T-helper 2 cell (primary cell): Measurements from ENCODE around the gene USP7.

ENCODE experiments used
- DNase-seq, 5 experiments: peaks; one replicate each; pipeline versions ENCODE4 v3.0.0 to v3.0.0-alpha.2; 2012 to 2022

USP7 gene

DNA sequence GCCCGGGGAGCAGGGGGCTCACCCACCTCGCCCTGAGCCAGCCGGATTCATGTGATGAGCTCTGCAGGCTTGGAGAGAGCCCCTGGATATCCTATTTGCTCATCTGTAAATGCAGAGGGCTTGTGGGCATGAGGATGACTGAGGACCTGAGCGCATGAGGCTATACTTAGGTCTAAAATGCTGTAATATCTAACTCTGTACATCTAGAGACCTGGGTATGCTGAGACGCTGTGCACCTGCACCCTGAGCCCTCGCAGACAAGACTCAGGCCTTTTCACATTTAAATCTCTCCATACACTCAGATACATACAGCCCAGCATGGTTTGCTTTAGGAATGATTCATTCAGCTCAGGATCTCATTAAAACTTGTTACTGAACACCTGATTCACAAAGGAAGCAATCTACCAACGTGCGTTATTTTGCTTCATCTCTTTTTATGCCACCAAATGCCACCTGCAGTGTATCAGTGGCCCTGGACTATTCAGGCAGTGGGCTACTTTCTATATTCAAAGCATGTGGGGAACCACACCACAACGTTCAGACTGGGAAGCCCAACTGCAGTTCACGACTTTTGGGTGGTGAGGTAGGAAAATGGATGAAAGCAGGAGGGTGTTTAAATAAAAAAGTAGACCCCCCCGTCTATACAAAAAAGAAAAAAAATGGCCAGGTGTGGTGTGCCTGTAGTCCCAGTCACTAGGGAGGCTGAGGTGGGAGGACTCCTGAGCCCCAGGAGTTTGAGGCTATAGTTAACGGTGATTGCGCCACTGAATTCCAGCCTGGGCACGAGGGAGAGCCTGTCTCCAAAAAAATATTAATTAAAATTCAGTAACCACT, 12.0 kb downstream of the USP7 start:
- DNase-seq, result no peak

- DNase-seq, result no peak
Observed at GRCh38 chr16:8950580-8951077, 13.1 kb downstream of the USP7 start.

DNA sequence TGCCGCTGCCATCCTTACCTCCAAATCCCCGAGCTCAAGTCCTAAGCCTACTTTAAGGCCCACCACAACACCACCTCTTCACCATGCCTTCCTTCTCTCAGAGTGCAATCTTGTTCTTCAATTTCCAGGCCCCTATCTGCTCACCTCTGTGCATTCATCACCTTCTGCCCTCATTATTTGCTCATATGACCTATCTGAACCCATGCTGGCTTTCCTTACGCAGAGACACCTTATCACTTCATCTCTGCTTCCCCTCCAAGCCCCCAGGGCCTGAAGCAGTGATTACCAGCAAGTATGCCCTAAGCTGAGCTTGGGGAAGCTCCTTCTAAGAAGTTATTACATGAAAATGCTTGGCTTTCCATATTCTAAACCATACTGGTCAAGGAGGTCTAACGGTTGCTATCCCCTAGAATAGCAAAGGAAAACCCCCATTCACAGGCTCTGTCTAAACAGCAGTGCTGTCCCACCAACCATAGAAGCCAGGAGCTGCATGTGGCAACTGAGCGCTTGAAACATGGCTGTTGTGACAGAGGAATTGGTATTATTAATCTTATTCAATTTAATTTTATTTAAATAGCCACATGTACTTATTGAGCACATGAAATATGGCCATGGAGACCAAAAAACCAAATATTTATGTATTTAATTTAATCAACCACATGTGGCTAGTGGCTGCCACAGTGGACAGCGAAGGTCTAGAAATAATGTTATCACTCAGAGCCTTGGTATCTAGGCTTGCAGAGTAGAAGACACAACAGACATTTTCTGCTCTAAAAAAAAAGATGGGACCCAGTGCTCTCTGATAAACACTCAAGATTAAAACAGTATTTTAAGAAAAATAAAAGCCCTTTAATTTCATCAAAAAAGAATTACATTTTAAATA, 13.9 kb downstream of the USP7 start:
- no peak for DNase-seq

DNA sequence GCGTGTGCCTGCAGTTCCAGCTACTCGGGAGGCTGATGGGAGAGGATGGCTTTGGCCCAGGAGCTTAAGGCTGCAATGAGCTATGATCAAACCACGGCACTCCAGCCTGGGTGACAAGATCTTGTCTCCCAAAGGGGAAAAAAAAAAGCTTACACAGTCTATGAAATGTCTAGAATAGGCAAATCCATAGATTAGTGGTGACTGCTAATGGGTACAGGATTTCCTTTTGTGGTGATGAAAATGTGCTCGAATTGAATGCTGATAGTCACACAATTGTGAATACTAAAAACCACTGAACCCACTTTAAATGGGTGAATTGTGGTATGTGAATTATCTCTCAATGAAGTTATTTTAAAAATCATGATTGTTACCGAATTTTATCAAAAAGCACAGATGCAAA, 14.9 kb downstream of the USP7 start:
- peak in 1 of 5 experiments; percentile 56 for DNase-seq

DNA sequence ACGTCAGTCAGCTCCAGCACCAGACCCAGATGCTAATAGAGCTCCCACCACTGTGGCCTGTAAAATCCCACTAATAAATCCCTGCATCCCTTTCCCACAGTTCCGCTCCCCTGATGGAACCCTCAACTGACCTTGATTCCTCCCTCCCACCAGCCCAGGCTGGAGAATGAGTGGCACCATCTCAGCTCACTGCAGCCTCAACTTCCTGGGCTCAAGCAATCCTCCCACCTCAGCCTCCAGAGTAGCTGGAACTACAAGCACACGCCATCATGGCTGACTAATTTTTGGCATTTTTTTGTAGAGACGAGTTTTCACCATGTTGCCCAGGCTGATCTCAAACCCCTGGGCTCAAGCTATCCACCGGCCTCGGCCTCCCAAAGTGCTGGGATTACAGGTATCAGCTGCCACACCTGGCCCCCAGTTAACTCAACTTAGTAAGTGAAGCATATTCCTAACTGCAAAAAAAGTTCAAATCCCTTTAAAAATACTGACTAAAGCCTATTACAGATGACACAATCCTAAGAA, 15.6 kb downstream of the USP7 start:
- DNase-seq, result no peak

DNA sequence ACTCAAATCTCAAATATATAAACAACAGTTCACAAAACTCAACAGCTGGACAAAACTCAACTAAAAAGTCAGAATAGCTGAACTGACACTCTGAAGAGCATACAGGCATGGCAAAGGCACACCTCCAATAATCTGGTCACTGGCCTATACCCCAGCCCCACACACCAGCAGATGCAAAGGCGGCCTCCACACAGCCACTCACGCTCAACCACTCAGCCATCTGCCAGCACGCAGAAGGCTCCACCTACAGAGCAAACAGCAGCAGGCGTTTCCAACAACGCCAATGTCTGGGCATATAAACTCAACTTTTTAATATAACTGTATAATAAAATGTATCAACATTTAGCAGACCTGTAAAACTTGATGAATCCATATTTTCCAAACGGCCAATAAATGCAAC, 17.2 kb downstream of the USP7 start:
- no peak for DNase-seq

- DNase-seq, result no peak
Observed at GRCh38 chr16:8945626-8946296, 17.9 kb downstream of the USP7 start.

GRCh38 chr16:8943966-8944759, 19.5 kb downstream of the USP7 start:
- no peak for DNase-seq

DNA sequence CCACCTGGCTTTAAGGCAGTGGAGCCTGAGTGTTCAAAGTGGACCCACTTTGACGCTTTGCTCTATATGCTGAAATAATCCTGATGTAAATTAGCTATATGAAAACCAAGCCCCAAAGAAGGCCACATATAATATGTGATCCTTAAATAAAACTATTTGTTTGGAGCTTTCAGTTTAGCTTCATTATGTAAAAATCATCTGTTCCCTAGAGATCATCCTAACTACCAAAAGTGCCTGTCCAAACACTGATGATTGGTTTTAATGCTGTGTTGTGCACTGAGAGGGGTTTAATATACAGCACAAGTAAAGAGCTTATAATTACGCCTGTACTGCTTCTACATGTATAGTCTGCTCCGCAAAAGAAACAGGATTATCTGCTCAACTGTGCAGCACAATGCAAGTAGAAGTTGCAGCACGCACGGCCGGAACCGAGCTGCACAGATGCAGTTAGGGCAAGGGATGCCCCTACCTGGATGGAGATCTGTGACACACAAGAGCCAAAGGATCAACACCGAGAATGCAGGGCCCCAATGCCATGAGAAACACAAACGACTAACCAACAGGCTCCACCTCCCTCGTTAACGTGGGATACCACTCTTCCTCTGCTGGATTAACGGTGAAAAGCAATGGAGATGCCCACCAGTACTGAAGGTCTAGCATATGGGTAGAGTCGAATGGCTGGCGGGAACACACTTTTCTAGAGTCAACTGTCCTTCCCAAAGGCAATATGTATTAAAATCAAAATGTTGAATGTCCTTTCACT, 20.5 kb downstream of the USP7 start:
- DNase-seq, result no peak

- no peak for DNase-seq
Observed at GRCh38 chr16:8941718-8942344, 21.9 kb downstream of the USP7 start.

DNA sequence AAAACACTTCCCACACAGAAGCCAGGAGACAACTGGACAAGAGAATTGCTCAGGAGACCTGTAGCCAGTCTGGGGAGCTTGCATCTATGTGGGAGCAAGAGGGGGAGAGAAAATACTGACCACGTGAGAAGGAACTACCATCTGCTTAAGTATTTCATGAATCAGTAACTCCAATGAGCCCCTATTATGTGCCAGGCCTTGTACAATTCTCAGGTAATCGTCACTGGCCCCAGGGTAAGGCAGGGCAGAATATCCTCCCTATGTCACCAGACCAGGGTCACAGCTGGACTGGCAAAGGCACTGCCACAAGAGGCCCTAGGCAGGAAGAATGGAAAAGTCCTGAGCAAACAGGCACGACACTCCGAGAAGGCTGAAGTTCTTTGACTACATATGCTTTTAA, 25.9 kb downstream of the USP7 start:
- no peak for DNase-seq

DNA sequence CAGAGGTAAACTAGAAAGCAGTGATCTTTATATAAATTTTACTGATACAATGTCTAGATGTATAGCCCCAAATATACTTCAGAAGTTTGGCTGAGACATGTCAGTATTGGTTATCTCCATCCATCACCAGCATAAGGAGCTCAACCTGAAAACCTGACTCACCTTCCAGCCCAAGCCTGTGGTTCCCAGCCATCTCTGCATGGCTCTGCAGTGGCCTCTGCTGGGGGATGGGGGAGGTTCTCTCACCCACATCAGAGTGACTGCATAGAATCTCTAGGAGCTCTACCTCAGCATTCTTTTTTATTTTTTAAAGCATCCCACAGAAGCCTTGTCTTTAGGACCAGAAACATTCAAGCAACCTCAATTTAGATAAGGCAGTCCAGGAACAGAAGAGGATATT, 27.3 kb downstream of the USP7 start:
- peak; percentile 27 to 80 (median 58) for DNase-seq

DNA sequence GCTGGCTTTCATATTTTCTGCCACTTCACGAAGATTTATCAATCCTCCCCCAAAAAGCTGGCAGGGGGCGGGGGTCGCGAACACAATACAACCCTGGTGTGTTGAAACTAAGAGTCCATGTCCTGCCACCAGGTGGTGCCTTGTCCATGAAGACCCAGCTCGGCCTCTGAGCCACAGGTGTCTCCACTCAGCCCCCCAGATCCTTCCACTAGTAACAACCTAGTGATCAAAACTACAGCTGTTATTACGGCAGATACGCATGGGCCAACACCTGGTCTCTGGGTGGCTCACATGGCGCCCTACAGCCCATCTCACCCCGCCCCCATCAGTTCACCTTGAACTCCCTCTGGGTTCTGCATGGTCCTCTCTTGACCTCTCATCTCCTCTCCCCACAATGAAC, 27.7 kb downstream of the USP7 start:
- DNase-seq, result no peak

GRCh38 chr16:8934601-8935000, 29.1 kb downstream of the USP7 start:
- no peak for DNase-seq

- DNase-seq, result peak in 3 of 5 experiments; percentile 22 to 56 (median 41)
Observed at GRCh38 chr16:8931859-8932258, 31.8 kb downstream of the USP7 start.

DNA sequence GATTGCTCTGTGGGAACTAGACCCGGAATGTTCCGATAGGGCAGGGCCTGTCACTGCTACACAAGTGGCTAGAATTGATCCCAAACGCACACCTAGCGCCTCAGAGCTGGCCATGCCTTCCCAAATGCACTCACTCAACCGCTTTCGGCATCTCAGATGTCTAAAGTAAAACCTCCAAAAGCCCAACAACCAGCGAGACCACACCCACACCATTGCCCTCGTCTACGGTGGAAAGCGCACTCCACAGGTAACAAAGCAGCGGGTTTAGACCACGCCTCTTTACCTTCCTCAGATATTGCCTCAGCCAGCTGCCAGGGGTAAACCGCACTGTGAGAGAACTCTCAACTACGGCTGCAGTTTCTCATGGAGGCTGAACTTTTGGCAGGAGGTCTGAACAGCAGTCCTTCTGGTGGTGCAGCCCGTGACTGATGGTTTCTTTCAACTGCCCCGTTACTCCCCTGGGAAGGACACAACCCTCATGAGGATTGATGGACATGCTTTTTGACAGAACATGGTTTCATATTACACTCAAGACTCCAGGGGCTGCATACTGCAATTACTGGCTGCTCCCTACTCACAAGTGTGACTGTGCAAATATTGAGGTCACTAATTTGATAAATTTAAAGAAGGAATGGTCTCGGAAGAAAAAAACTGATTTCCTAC, 34.5 kb downstream of the USP7 start:
- DNase-seq, result no peak

GRCh38 chr16:8928467-8928957, 35.2 kb downstream of the USP7 start:
- peak in 1 of 5 experiments; percentile 10 for DNase-seq

DNA sequence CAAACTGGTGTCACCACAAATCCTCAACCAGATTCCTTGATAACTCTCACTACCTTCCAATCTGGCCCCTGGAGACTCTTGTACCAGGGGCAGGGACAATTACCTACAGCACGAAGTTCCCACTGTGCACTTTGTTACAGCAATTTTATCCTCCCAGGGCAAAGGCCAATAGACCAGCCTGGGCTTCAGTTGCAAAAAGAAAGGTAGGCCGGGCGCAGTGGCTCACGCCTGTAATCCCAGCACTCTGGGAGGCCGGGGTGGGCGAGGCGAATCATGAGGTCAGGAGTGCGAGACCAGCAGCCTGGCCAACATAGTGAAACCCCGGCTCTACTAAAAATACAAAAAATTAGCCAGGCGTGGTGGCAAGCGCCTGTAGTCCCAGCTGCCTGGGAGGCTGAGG, 36.9 kb downstream of the USP7 start:
- no peak for DNase-seq

DNA sequence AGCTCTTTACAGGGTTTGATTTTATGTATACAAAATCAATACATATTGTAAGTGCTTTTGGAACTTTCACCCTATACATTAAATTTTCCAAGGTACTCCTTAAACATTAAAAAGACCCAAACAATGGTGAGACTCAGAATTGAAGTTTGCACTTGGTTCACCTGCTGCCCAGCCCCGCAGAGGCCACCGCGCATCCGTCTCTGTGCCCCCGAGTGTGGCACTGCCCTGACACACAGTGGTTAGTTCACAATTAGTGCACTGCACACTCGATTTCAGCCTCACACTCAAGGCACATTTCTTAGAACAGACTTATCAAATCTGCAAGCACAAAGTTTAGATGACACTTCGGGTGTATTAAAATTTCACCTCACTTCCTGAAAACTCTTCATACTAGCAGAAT, 38.3 kb downstream of the USP7 start:
- DNase-seq, result no peak

DNA sequence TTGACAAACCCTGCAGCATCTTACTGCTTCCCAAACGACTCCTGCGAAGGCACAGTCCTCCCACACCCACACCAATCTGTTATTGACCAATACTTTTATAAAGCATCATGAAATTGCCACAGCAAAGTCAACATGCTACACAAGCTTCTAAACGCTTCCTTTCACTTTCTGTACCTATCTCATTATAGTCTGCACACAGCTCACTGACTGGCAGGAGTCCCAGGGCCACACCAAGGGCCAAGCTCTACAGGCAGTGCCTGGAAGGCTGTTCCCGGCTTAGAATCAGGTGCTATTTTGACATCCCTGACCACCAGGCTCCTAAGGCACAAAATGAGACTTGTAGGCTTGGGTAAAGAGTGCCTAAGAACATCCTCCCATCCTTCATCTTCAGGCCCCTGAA, 39.5 kb downstream of the USP7 start:
- peak in 1 of 5 experiments; percentile 22 for DNase-seq
